NB4 (cell line): Measurements from ENCODE around the gene NOC2L.

Experiments
- CTCF ChIP-seq: IDR thresholded peaks from one replicate; pipeline ENCODE4 v1.5.1; 2012; ENCODE audit warnings: low read depth, low read length
- MYC ChIP-seq: IDR thresholded peaks from 2 replicates; pipeline ENCODE4 v1.6.1; 2011; ENCODE audit warnings: low read depth, low read length
- POLR2A ChIP-seq: IDR thresholded peaks from 2 replicates; pipeline ENCODE4 v1.6.1; 2011; ENCODE audit warnings: mild to moderate bottlenecking; ENCODE audit not compliant: insufficient read length; ENCODE audit errors: extremely low read depth

GRCh38 chr1:970242-970972, 11.4 kb upstream of the NOC2L start:
- TF ChIP-seq CTCF (no peak), MYC (no peak), POLR2A (no peak)
